ENCODE data around the gene SORCS3. TPM values are rescaled to one million over a fixed set of nuclear protein-coding genes. Genes with fewer than 3 reads are reported as not detected.

SORCS3 gene
- total RNA-seq, 1 donor from 2014 or later, result 1.00 TPM

- FAIRE-seq (peak; percentile 73), DNase-seq (ENCODE audit: low read depth) (peak; percentile 98)
- TF ChIP-seq EZH2 (IDR thresholded peaks at IDR 0.05; ENCODE audit: insufficient read depth, low read length), result no peak
- no peaks in the 10 kb centered on the region for H3K9me3 ChIP-seq (ENCODE audit: insufficient read depth, low read depth, low read length)
- peak overlapping the region; percentile 63 for H3K4me2 ChIP-seq (ENCODE audit: low read length)
- peak overlapping the region; percentile 59 for H3K27ac ChIP-seq (ENCODE audit: low read depth, low read length)
- H2AFZ ChIP-seq (ENCODE audit: low read depth, low read length), result no peak overlapping the region
- H4K20me1 ChIP-seq (ENCODE audit: insufficient read depth, low read length), result no peaks in the 10 kb centered on the region
- Mint-ChIP-seq H3K9me3 (ENCODE audit: unreplicated experiment) (peaks cover 4% of the 10 kb centered on the region), H3K4me1 (ENCODE audit: low read depth, unreplicated experiment) (peaks cover 19% of the 10 kb centered on the region), H3K4me3 (ENCODE audit: unreplicated experiment) (no peak overlapping the region), H3K27ac (ENCODE audit: unreplicated experiment) (no peak overlapping the region), H3K36me3 (ENCODE audit: low read depth, unreplicated experiment) (no peaks in the 10 kb centered on the region), H3K27me3 (ENCODE audit: low read depth, unreplicated experiment) (no peaks in the 10 kb centered on the region)
- H3K79me2 ChIP-seq (ENCODE audit: insufficient read depth, low read length), result no peaks in the 10 kb centered on the region
- H3K4me1 ChIP-seq (ENCODE audit: insufficient read depth, low read length), result peaks cover 18% of the 10 kb centered on the region
- no peak overlapping the region for H3K9ac ChIP-seq (ENCODE audit: low read length)
- no peaks in the 10 kb centered on the region for H3K27me3 ChIP-seq (ENCODE audit: insufficient read depth, low read length)
- no peak overlapping the region for H3K4me3 ChIP-seq (ENCODE audit: insufficient read depth, low read depth, low read length)
- H3K36me3 ChIP-seq (ENCODE audit: insufficient read depth, low read length), result no peaks in the 10 kb centered on the region
Measured at GRCh38 chr10:104937567-104937966, 296.5 kb downstream of the SORCS3 start.

GRCh38 chr10:104938031-104938430 lies 296.9 kb downstream of the SORCS3 start:
- H3K9me3 Mint-ChIP-seq (ENCODE audit: unreplicated experiment), result peaks cover 4% of the 10 kb centered on the region
- no peaks in the 10 kb centered on the region for H3K36me3 Mint-ChIP-seq (ENCODE audit: low read depth, unreplicated experiment)
- peak overlapping the region; percentile 59 for H3K27ac ChIP-seq (ENCODE audit: low read depth, low read length)
- no peaks in the 10 kb centered on the region for H3K9me3 ChIP-seq (ENCODE audit: insufficient read depth, low read depth, low read length)
- H3K27me3 Mint-ChIP-seq (ENCODE audit: low read depth, unreplicated experiment), result no peaks in the 10 kb centered on the region
- peak overlapping the region; percentile 18 for H2AFZ ChIP-seq (ENCODE audit: low read depth, low read length)
- H3K4me3 Mint-ChIP-seq (ENCODE audit: unreplicated experiment), result no peak overlapping the region
- FAIRE-seq, result no peak
- TF ChIP-seq, protein P1, sequence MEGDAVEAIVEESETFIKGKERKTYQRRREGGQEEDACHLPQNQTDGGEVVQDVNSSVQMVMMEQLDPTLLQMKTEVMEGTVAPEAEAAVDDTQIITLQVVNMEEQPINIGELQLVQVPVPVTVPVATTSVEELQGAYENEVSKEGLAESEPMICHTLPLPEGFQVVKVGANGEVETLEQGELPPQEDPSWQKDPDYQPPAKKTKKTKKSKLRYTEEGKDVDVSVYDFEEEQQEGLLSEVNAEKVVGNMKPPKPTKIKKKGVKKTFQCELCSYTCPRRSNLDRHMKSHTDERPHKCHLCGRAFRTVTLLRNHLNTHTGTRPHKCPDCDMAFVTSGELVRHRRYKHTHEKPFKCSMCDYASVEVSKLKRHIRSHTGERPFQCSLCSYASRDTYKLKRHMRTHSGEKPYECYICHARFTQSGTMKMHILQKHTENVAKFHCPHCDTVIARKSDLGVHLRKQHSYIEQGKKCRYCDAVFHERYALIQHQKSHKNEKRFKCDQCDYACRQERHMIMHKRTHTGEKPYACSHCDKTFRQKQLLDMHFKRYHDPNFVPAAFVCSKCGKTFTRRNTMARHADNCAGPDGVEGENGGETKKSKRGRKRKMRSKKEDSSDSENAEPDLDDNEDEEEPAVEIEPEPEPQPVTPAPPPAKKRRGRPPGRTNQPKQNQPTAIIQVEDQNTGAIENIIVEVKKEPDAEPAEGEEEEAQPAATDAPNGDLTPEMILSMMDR (IDR thresholded peaks at IDR 0.05; ENCODE audit: insufficient read depth, low read depth, low read length), result no peak
- TF ChIP-seq EZH2 (IDR thresholded peaks at IDR 0.05; ENCODE audit: insufficient read depth, low read length), result no peak
- no peak overlapping the region for H3K27ac Mint-ChIP-seq (ENCODE audit: unreplicated experiment)
- peaks cover 18% of the 10 kb centered on the region for H3K4me1 ChIP-seq (ENCODE audit: insufficient read depth, low read length)
- H3K27me3 ChIP-seq (ENCODE audit: insufficient read depth, low read length), result no peaks in the 10 kb centered on the region
- no peaks in the 10 kb centered on the region for H3K36me3 ChIP-seq (ENCODE audit: insufficient read depth, low read length)
- H4K20me1 ChIP-seq (ENCODE audit: insufficient read depth, low read length), result no peaks in the 10 kb centered on the region
- H3K4me3 ChIP-seq (ENCODE audit: insufficient read depth, low read depth, low read length), result no peak overlapping the region
- H3K79me2 ChIP-seq (ENCODE audit: insufficient read depth, low read length), result no peaks in the 10 kb centered on the region
- DNase-seq (ENCODE audit: low read depth), result peak; percentile 45
- H3K4me2 ChIP-seq (ENCODE audit: low read length), result peak overlapping the region; percentile 63
- no peak overlapping the region for H3K9ac ChIP-seq (ENCODE audit: low read length)
- peaks cover 19% of the 10 kb centered on the region for H3K4me1 Mint-ChIP-seq (ENCODE audit: low read depth, unreplicated experiment)

- Histone ChIP-seq H2AFZ (ENCODE audit: low read depth, low read length) (no peak overlapping the region), H3K27me3 (ENCODE audit: insufficient read depth, low read length) (no peaks in the 10 kb centered on the region), H3K9ac (ENCODE audit: low read length) (no peak overlapping the region), H3K4me1 (ENCODE audit: insufficient read depth, low read length) (peaks cover 18% of the 10 kb centered on the region), H3K4me3 (ENCODE audit: insufficient read depth, low read depth, low read length) (no peak overlapping the region), H3K4me2 (ENCODE audit: low read length) (no peak overlapping the region), H3K79me2 (ENCODE audit: insufficient read depth, low read length) (no peaks in the 10 kb centered on the region), H4K20me1 (ENCODE audit: insufficient read depth, low read length) (no peaks in the 10 kb centered on the region), H3K36me3 (ENCODE audit: insufficient read depth, low read length) (no peaks in the 10 kb centered on the region), H3K27ac (ENCODE audit: low read depth, low read length) (no peak overlapping the region), H3K9me3 (ENCODE audit: insufficient read depth, low read depth, low read length) (no peaks in the 10 kb centered on the region)
- no peaks in the 10 kb centered on the region for H3K27me3 Mint-ChIP-seq (ENCODE audit: low read depth, unreplicated experiment)
- no peak for DNase-seq (ENCODE audit: low read depth)
- no peak for FAIRE-seq
- H3K9me3 Mint-ChIP-seq (ENCODE audit: unreplicated experiment), result no peaks in the 10 kb centered on the region
- no peak overlapping the region for H3K4me3 Mint-ChIP-seq (ENCODE audit: unreplicated experiment)
- no peaks in the 10 kb centered on the region for H3K36me3 Mint-ChIP-seq (ENCODE audit: low read depth, unreplicated experiment)
- H3K27ac Mint-ChIP-seq (ENCODE audit: unreplicated experiment), result no peak overlapping the region
- H3K4me1 Mint-ChIP-seq (ENCODE audit: low read depth, unreplicated experiment), result peaks cover 17% of the 10 kb centered on the region
- TF ChIP-seq EZH2 (IDR thresholded peaks at IDR 0.05; ENCODE audit: insufficient read depth, low read length), result no peak
- TF ChIP-seq, protein P1 (IDR thresholded peaks at IDR 0.05; ENCODE audit: insufficient read depth, low read depth, low read length), result no peak
Measured at GRCh38 chr10:104941662-104942061, 300.6 kb downstream of the SORCS3 start.
